Liver (tissue), 9 donors: ENCODE results near the gene GPHN. TPM values are rescaled to one million over a fixed set of nuclear protein-coding genes. Genes with fewer than 3 reads are reported as not detected.

Experiments
- DNase-seq: peaks from one replicate; pipeline ENCODE4 v3.0.0-alpha.2; 2017; ENCODE audit warnings: low spot score
- H3K27ac ChIP-seq, 2 donors: one replicate each; pipeline ENCODE4 v1.7.0; 2013; ENCODE audit warnings: inconsistent platforms in 2 of 2, low read length in 2 of 2, control low read depth in 1 of 2, low read depth in 1 of 2, mild to moderate bottlenecking in 1 of 2
- H3K27me3 ChIP-seq, 4 donors: one replicate each; pipeline versions ENCODE4 v1.6.1 to v1.7.0; 2013; ENCODE audit warnings: low read length in 3 of 4, inconsistent platforms in 1 of 4, mild to moderate bottlenecking in 1 of 4, moderate library complexity in 1 of 4; ENCODE audit not compliant: control insufficient read depth in 4 of 4, insufficient read depth in 4 of 4
- H3K36me3 ChIP-seq, 4 donors: one replicate each; pipeline versions ENCODE4 v1.6.1 to v1.7.0; 2013; ENCODE audit warnings: low read length in 3 of 4, mild to moderate bottlenecking in 3 of 4, low read depth in 1 of 4, moderate library complexity in 1 of 4; ENCODE audit not compliant: control insufficient read depth in 4 of 4, insufficient read depth in 3 of 4
- H3K4me1 ChIP-seq, 4 donors: one replicate each; pipeline versions ENCODE4 v1.6.1 to v1.7.0; 2013; ENCODE audit warnings: low read length in 3 of 4, mild to moderate bottlenecking in 3 of 4, moderate library complexity in 1 of 4; ENCODE audit not compliant: control insufficient read depth in 4 of 4, insufficient read depth in 4 of 4
- H3K4me3 ChIP-seq, 3 donors: one replicate each; pipeline versions ENCODE4 v1.6.1 to v1.7.0; 2013; ENCODE audit warnings: low read length in 3 of 3, control low read depth in 1 of 3, low read depth in 1 of 3, mild to moderate bottlenecking in 1 of 3
- H3K9ac ChIP-seq, 2 donors: one replicate each; pipeline ENCODE4 v1.7.0; 2013; ENCODE audit warnings: low read length in 2 of 2, mild to moderate bottlenecking in 2 of 2, moderate library complexity in 2 of 2, control low read depth in 1 of 2, low read depth in 1 of 2
- H3K9me3 ChIP-seq, 4 donors: one replicate each; pipeline versions ENCODE4 v1.6.1 to v1.7.0; 2013; ENCODE audit warnings: low read length in 3 of 4; ENCODE audit not compliant: control insufficient read depth in 4 of 4
- EGR1 ChIP-seq, 2 donors: IDR thresholded peaks; 2 replicates each; pipeline ENCODE4 v1.6.1; 2016 to 2018; ENCODE audit warnings: antibody characterized with exemption in 2 of 2, low read depth in 2 of 2
- FOXA1 ChIP-seq: IDR thresholded peaks from 2 replicates; pipeline ENCODE4 v1.6.1; 2016; ENCODE audit warnings: antibody characterized with exemption
- GABPA ChIP-seq, 2 donors: IDR thresholded peaks in 1 of 2; conservative IDR thresholded peaks in 1 of 2; 2 replicates each; pipeline ENCODE4 v1.6.1; 2016; ENCODE audit warnings: antibody characterized with exemption in 2 of 2, mild to moderate bottlenecking in 1 of 2, moderate library complexity in 1 of 2
- HNF4A ChIP-seq, 2 donors: conservative IDR thresholded peaks; 2 replicates each; pipeline ENCODE4 v1.6.1; 2016; ENCODE audit warnings: antibody characterized with exemption in 2 of 2, mild to moderate bottlenecking in 2 of 2
- HNF4G ChIP-seq: IDR thresholded peaks from 2 replicates; pipeline ENCODE4 v1.6.1; 2016; ENCODE audit warnings: antibody characterized with exemption
- JUND ChIP-seq, 2 donors: IDR thresholded peaks; 2 replicates each; pipeline ENCODE4 v1.6.1; 2016; ENCODE audit warnings: antibody characterized with exemption in 2 of 2
- NR2F2 ChIP-seq: IDR thresholded peaks from 2 replicates; pipeline ENCODE4 v1.6.1; 2016; ENCODE audit warnings: antibody characterized with exemption
- RAD21 ChIP-seq, 2 donors: IDR thresholded peaks; 2 replicates each; pipeline ENCODE4 v1.6.1; 2016; ENCODE audit warnings: antibody characterized with exemption in 2 of 2, mild to moderate bottlenecking in 2 of 2
- RXRA ChIP-seq, 2 donors: IDR thresholded peaks; 2 replicates each; pipeline ENCODE4 v1.6.1; 2017 to 2018; ENCODE audit warnings: antibody characterized with exemption in 2 of 2, mild to moderate bottlenecking in 1 of 2
- SP1 ChIP-seq: IDR thresholded peaks from 2 replicates; pipeline ENCODE4 v1.6.1; 2018; ENCODE audit warnings: antibody characterized with exemption, mild to moderate bottlenecking
- TAF1 ChIP-seq: conservative IDR thresholded peaks from 2 replicates; pipeline ENCODE4 v1.6.1; 2016; ENCODE audit warnings: antibody characterized with exemption, mild to moderate bottlenecking
- YY1 ChIP-seq: IDR thresholded peaks from 2 replicates; pipeline ENCODE4 v1.6.1; 2016; ENCODE audit warnings: antibody characterized with exemption, mild to moderate bottlenecking
- WGBS: extraction: QIAGEN DNeasy Blood & Tissue Kit; methylation state at CpG from one replicate; pipeline ENCODE4 v1.1.7; 2013; 5-methylcytosine and 5-hydroxymethylcytosine counted together
- polyA plus RNA-seq, 2 donors: library from polyadenylated mRNA; stranded (reverse) in 1 of 2; unstranded in 1 of 2; fragments of 200-250 nt in 1 of 2; fragments of >200 nt in 1 of 2; fragmentation: Nextera tagmentation in 1 of 2; extraction: Ambion mirVana in 1 of 2; gene quantifications; one replicate each; pipeline versions ENCODE4 v1.2.1 to v1.2.3, GENCODE V29; 2013 to 2015
- total RNA-seq, 2 donors: library from RNA; depleted of rRNA; stranded (reverse); fragments of >200 nt; gene quantifications; one replicate each; pipeline ENCODE4 v1.2.3, GENCODE V29; 2014
- TF ChIP-seq, protein P1 (sequence below): fragments of 150-350 bp; IDR thresholded peaks from 2 replicates; pipeline ENCODE4 v1.5.1; 2017; ENCODE audit warnings: improper control_type of control experiment, low read depth, low read length; ENCODE audit not compliant: missing input control
- TF ChIP-seq, protein P2 (sequence below): IDR thresholded peaks from 2 replicates; pipeline ENCODE4 v1.6.1; 2016; ENCODE audit warnings: antibody characterized with exemption
- TF ChIP-seq, protein P3 (sequence below): IDR thresholded peaks from 2 replicates; pipeline ENCODE4 v1.6.1; 2016; ENCODE audit warnings: antibody characterized with exemption
- TF ChIP-seq, protein P4 (sequence below): IDR thresholded peaks from 2 replicates; pipeline ENCODE4 v1.6.1; 2016; ENCODE audit warnings: antibody characterized with exemption, mild to moderate bottlenecking
- donor health status: healthy.
- donor health status: healthy.
- donor health status: healthy.
- donor health status: healthy.
- donor health status: healthy.

The GPHN gene
- total and polyA plus RNA-seq, 4 donors: 18.4 to 76.4 (median 47.4) TPM

DNA sequence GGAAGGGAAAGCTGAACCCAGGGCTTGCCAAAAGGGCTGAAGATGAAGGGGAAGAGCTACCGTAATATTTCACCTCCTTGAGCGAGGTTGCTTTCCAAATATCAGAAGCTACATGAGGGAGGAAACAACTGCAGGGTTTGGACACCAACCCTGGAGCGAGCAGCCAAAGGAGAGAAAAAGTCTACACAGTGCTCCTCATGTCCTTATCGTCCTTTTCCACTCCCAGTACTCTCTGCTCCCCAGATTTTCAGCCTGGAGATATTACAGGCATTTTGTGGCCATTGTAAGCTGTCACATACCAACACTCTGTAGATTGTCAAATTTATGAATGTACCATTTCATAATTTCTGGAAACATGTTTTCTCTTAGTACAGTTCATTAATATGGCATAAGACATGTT is 115.9 kb downstream of the GPHN start:
- no peaks in the 10 kb centered on the region for H3K27me3 ChIP-seq
- no peaks in the 10 kb centered on the region for H3K36me3 ChIP-seq
- no peak for TF ChIP-seq RAD21 (IDR thresholded peaks at IDR 0.05)
- no peak for TF ChIP-seq NR2F2
- TF ChIP-seq TAF1: no peak
- TF ChIP-seq FOXA1: no peak
- TF ChIP-seq, protein P1, sequence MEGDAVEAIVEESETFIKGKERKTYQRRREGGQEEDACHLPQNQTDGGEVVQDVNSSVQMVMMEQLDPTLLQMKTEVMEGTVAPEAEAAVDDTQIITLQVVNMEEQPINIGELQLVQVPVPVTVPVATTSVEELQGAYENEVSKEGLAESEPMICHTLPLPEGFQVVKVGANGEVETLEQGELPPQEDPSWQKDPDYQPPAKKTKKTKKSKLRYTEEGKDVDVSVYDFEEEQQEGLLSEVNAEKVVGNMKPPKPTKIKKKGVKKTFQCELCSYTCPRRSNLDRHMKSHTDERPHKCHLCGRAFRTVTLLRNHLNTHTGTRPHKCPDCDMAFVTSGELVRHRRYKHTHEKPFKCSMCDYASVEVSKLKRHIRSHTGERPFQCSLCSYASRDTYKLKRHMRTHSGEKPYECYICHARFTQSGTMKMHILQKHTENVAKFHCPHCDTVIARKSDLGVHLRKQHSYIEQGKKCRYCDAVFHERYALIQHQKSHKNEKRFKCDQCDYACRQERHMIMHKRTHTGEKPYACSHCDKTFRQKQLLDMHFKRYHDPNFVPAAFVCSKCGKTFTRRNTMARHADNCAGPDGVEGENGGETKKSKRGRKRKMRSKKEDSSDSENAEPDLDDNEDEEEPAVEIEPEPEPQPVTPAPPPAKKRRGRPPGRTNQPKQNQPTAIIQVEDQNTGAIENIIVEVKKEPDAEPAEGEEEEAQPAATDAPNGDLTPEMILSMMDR: no peak
- H3K4me3 ChIP-seq: no peak overlapping the region
- H3K9ac ChIP-seq: no peak overlapping the region
- no peak overlapping the region for H3K27ac ChIP-seq
- 87% methylated on average over 4 of the region's 4 CpGs for WGBS
- DNase-seq: no peak
- H3K9me3 ChIP-seq: no peaks in the 10 kb centered on the region
- H3K4me1 ChIP-seq: peaks cover 2 to 14% (median 8%) of the 10 kb centered on the region in 4 donors

DNA sequence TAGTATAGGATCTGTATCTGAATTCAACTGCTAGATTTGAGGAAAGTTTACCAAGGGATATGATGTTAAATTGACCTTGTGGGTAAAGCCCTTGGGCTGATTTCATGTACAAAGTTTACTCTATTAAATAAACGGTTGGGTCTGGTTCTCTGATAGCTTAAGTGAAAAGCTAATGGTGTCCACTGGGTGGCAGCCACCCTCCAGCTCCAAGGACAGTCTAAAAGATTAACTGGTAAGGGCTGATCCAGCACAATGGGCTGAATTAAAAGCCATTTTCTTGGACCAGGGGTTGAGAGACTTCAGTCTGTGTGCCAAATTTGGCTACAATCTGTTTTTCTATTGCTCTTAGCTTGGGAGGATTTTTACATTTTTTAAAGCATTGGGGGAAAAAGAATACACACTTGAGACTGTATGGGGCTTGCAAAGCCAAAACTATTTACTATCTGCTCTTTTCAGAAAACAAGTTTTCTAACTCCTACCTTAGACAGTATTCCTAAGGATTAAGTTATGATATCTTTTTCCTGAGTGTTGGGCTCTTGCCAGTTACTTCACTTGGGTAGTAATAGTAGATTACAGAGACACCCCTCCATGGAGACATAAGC is 116.5 kb downstream of the GPHN start:
- TF ChIP-seq HNF4A (conservative IDR thresholded peaks at IDR 0.05) (peak; percentile 51 to 62), HNF4G (no peak), NR2F2 (no peak), SP1 (peak; percentile 13), RXRA (IDR thresholded peaks at IDR 0.05) (peak in 1 of 2 donors; percentile 50), RAD21 (IDR thresholded peaks at IDR 0.05) (peak; percentile 92 to 93), JUND (IDR thresholded peaks at IDR 0.05) (no peak), FOXA1 (no peak), GABPA (IDR thresholded peaks at IDR 0.05 in 1 of 2, conservative IDR thresholded peaks at IDR 0.05 in 1 of 2) (no peak), EGR1 (IDR thresholded peaks at IDR 0.05; ENCODE audit: low read depth in 2 of 2) (no peak), TAF1 (no peak), YY1 (peak; percentile 31)
- TF ChIP-seq, protein P2, sequence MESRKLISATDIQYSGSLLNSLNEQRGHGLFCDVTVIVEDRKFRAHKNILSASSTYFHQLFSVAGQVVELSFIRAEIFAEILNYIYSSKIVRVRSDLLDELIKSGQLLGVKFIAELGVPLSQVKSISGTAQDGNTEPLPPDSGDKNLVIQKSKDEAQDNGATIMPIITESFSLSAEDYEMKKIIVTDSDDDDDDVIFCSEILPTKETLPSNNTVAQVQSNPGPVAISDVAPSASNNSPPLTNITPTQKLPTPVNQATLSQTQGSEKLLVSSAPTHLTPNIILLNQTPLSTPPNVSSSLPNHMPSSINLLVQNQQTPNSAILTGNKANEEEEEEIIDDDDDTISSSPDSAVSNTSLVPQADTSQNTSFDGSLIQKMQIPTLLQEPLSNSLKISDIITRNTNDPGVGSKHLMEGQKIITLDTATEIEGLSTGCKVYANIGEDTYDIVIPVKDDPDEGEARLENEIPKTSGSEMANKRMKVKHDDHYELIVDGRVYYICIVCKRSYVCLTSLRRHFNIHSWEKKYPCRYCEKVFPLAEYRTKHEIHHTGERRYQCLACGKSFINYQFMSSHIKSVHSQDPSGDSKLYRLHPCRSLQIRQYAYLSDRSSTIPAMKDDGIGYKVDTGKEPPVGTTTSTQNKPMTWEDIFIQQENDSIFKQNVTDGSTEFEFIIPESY: no peak
- TF ChIP-seq, protein P1: peak; percentile 70
- TF ChIP-seq, protein P3, sequence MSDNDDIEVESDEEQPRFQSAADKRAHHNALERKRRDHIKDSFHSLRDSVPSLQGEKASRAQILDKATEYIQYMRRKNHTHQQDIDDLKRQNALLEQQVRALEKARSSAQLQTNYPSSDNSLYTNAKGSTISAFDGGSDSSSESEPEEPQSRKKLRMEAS: no peak
- TF ChIP-seq, protein P4, sequence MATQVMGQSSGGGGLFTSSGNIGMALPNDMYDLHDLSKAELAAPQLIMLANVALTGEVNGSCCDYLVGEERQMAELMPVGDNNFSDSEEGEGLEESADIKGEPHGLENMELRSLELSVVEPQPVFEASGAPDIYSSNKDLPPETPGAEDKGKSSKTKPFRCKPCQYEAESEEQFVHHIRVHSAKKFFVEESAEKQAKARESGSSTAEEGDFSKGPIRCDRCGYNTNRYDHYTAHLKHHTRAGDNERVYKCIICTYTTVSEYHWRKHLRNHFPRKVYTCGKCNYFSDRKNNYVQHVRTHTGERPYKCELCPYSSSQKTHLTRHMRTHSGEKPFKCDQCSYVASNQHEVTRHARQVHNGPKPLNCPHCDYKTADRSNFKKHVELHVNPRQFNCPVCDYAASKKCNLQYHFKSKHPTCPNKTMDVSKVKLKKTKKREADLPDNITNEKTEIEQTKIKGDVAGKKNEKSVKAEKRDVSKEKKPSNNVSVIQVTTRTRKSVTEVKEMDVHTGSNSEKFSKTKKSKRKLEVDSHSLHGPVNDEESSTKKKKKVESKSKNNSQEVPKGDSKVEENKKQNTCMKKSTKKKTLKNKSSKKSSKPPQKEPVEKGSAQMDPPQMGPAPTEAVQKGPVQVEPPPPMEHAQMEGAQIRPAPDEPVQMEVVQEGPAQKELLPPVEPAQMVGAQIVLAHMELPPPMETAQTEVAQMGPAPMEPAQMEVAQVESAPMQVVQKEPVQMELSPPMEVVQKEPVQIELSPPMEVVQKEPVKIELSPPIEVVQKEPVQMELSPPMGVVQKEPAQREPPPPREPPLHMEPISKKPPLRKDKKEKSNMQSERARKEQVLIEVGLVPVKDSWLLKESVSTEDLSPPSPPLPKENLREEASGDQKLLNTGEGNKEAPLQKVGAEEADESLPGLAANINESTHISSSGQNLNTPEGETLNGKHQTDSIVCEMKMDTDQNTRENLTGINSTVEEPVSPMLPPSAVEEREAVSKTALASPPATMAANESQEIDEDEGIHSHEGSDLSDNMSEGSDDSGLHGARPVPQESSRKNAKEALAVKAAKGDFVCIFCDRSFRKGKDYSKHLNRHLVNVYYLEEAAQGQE: no peak
- 5% methylated on average over 1 of the region's 1 CpG for WGBS
- Histone ChIP-seq H3K27ac (no peak overlapping the region), H3K27me3 (no peaks in the 10 kb centered on the region), H3K9ac (no peak overlapping the region), H3K4me3 (no peak overlapping the region), H3K4me1 (peaks cover 2 to 14% (median 8%) of the 10 kb centered on the region in 4 donors), H3K9me3 (no peaks in the 10 kb centered on the region), H3K36me3 (no peaks in the 10 kb centered on the region)
- peak; percentile 46 for DNase-seq
